ENCODE results near the gene STK17A. TPM values are rescaled to one million over a fixed set of nuclear protein-coding genes. Genes with fewer than 3 reads are reported as not detected.

The STK17A gene
- total RNA-seq, 1 donor from 2014 or later: 15.6 TPM

GRCh38 chr7:43655584-43655983, 72.7 kb downstream of the STK17A start:
- Histone ChIP-seq H2AFZ (replicated peaks) (no peak overlapping the region), H3K4me1 (peaks cover 15% of the 10 kb centered on the region)
- H3K27ac Mint-ChIP-seq: no peak overlapping the region

DNA sequence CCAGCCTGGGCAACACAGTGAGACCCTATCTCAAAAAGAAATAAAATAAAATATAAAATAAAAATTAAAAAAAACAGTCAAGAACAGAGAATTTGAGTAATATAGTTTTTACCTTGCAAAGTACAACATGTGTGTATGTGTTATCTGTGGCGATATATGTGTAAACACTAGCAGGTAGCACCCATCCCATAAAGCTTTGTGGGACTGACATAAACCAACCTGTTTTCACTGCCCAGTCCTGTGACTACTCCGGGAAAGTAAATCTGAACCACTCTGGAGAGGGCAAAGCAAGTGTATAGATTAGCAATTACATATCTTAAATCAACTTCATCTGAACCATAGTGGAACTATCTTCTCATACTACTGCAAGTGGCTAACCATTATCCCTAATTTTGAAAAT, 74.1 kb downstream of the STK17A start:
- H3K36me3 ChIP-seq: peaks cover 2% of the 10 kb centered on the region
- H3K27me3 ChIP-seq: no peaks in the 10 kb centered on the region
- no peak overlapping the region for H3K4me2 ChIP-seq
- peaks cover 9% of the 10 kb centered on the region for H4K20me1 ChIP-seq (ENCODE audit: low read depth)
- no peak overlapping the region for H3K27ac ChIP-seq
- H3K4me3 Mint-ChIP-seq: no peak overlapping the region
- peaks cover 7% of the 10 kb centered on the region for H3K9me3 Mint-ChIP-seq
- H3K9me3 ChIP-seq (ENCODE audit: low read depth): no peaks in the 10 kb centered on the region
- peaks cover 46% of the 10 kb centered on the region for H3K36me3 Mint-ChIP-seq
- no peak for TF ChIP-seq EZH2phosphoT487 (IDR thresholded peaks at IDR 0.05)
- no peak for TF ChIP-seq CTCF (IDR thresholded peaks at IDR 0.05)
- no peak for TF ChIP-seq EZH2 (IDR thresholded peaks at IDR 0.05)
- H3K27ac Mint-ChIP-seq: no peak overlapping the region
- no peaks in the 10 kb centered on the region for H3F3A ChIP-seq (ENCODE audit: low read depth)
- peaks cover 100% of the 10 kb centered on the region for H3K79me2 ChIP-seq (ENCODE audit: low read depth)
- no peaks in the 10 kb centered on the region for H3K27me3 Mint-ChIP-seq (ENCODE audit: insufficient read depth, low read depth)
- H3K4me1 ChIP-seq: peaks cover 15% of the 10 kb centered on the region
- H3K4me1 Mint-ChIP-seq: peaks cover 5% of the 10 kb centered on the region
- no peak overlapping the region for H2AFZ ChIP-seq (replicated peaks)
- H3K9ac ChIP-seq: no peak overlapping the region
- no peak overlapping the region for H3K4me3 ChIP-seq
- DNase-seq (ENCODE audit: low spot score): no peak

More at GRCh38 chr7:43655584-43655983, 72.7 kb downstream of the STK17A start:
- H3K36me3 Mint-ChIP-seq: peaks cover 44% of the 10 kb centered on the region
- peaks cover 15% of the 10 kb centered on the region for H3K4me1 Mint-ChIP-seq
- peaks cover 2% of the 10 kb centered on the region for H3K36me3 ChIP-seq
- H3K4me3 Mint-ChIP-seq: no peak overlapping the region
- TF ChIP-seq CTCF (IDR thresholded peaks at IDR 0.05) (no peak), EZH2 (IDR thresholded peaks at IDR 0.05) (no peak), EZH2phosphoT487 (IDR thresholded peaks at IDR 0.05) (no peak)
- H3K9ac ChIP-seq: no peak overlapping the region
- H3K27me3 Mint-ChIP-seq (ENCODE audit: insufficient read depth, low read depth): no peaks in the 10 kb centered on the region
- H4K20me1 ChIP-seq (ENCODE audit: low read depth): peaks cover 20% of the 10 kb centered on the region
- H3K27me3 ChIP-seq: no peaks in the 10 kb centered on the region
- H3K27ac ChIP-seq: no peak overlapping the region
- H3K4me2 ChIP-seq: no peak overlapping the region
- H3K79me2 ChIP-seq (ENCODE audit: low read depth): peaks cover 100% of the 10 kb centered on the region
- peaks cover 4% of the 10 kb centered on the region for H3K9me3 Mint-ChIP-seq
- H3F3A ChIP-seq (ENCODE audit: low read depth): no peaks in the 10 kb centered on the region
- no peak overlapping the region for H3K4me3 ChIP-seq
- no peaks in the 10 kb centered on the region for H3K9me3 ChIP-seq (ENCODE audit: low read depth)
- DNase-seq (ENCODE audit: low spot score): no peak

DNA sequence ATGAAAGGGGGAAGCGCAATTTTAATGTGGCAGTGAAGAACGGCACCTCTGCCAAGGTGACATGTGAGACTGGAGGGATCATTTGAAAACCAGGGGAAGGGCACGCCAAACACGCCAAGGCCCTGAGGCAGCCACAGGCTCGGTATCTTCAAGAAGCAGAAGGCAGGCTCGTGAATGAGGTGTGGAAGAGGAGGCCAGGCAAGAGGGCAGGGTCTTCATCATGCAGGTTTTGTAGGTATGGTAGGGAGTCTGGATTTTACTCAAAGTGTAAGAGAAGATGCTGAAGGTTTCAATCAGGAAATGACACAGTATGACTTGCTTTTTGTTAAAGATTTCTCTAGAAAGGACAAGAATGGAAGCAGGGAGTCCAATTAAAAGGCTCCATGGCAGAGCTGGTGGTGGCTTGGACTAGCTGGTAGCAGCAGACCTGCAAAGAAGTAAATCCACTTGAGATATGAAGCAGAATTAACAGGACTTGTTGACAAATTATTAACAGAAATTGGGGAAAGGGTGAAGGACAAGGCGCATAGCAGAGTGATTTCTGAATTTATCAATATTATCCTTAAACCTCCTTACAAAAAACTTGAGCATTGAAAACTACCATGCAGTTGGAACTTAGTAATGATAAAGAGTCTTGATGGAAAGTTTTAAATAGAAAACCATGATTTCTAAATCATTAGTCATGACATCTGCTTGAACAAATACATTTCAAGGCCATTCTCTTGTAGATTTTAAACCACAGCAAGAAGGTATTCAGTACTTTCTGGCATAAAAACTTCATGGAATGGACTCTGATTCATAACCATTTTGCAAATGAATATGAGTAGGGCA, 76.0 kb downstream of the STK17A start:
- H3K4me1 Mint-ChIP-seq: no peaks in the 10 kb centered on the region

More for the DNA sequence above, 76.0 kb downstream of the STK17A start:
- Histone ChIP-seq H3K4me3 (no peak overlapping the region), H4K20me1 (ENCODE audit: low read depth) (peaks cover 3% of the 10 kb centered on the region), H3K9ac (no peak overlapping the region), H3K27ac (no peak overlapping the region), H3F3A (ENCODE audit: low read depth) (no peaks in the 10 kb centered on the region), H3K4me1 (peaks cover 7% of the 10 kb centered on the region), H3K4me2 (no peak overlapping the region), H2AFZ (replicated peaks) (no peak overlapping the region), H3K27me3 (no peaks in the 10 kb centered on the region), H3K9me3 (ENCODE audit: low read depth) (no peaks in the 10 kb centered on the region), H3K79me2 (ENCODE audit: low read depth) (peaks cover 95% of the 10 kb centered on the region), H3K36me3 (peaks cover 2% of the 10 kb centered on the region)
- no peak for DNase-seq (ENCODE audit: low spot score)
- peaks cover 13% of the 10 kb centered on the region for H3K9me3 Mint-ChIP-seq
- peaks cover 49% of the 10 kb centered on the region for H3K36me3 Mint-ChIP-seq
- no peak for TF ChIP-seq EZH2 (IDR thresholded peaks at IDR 0.05)
- TF ChIP-seq CTCF (IDR thresholded peaks at IDR 0.05): no peak
- TF ChIP-seq EZH2phosphoT487 (IDR thresholded peaks at IDR 0.05): no peak
- H3K27ac Mint-ChIP-seq: no peak overlapping the region
- H3K27me3 Mint-ChIP-seq (ENCODE audit: insufficient read depth, low read depth): no peaks in the 10 kb centered on the region
- H3K4me3 Mint-ChIP-seq: no peak overlapping the region
